GM23338 (cell line): ENCODE data around the gene LPO.

Experiments used
- CTCF ChIP-seq, 2 experiments: fragments of 200-600 bp in 1 of 2; sonication (generic) in 1 of 2; conservative IDR thresholded peaks; 2 replicates each; pipeline versions ENCODE4 v1.5.1 to v1.6.1; 2016 to 2017; ENCODE audit warnings: antibody characterized with exemption in 2 of 2, low read depth in 2 of 2, mild to moderate bottlenecking in 2 of 2, moderate library complexity in 1 of 2
- EZH2 ChIP-seq: fragments of 200-600 bp; sonication (generic); IDR thresholded peaks from one replicate; pipeline ENCODE4 v1.8.0; 2017; ENCODE audit warnings: antibody characterized with exemption, mild to moderate bottlenecking, low read depth; ENCODE audit not compliant: unreplicated experiment
- EZH2phosphoT487 ChIP-seq: fragments of 200-600 bp; sonication (generic); IDR thresholded peaks from one replicate; pipeline ENCODE4 v1.8.1; 2018; ENCODE audit warnings: antibody characterized with exemption; ENCODE audit not compliant: unreplicated experiment
- POLR2AphosphoS5 ChIP-seq: IDR thresholded peaks from 2 replicates; pipeline ENCODE4 v1.6.1; 2016; ENCODE audit warnings: antibody characterized with exemption, low read depth
- REST ChIP-seq: IDR thresholded peaks from one replicate; pipeline ENCODE4 v1.6.1; 2018; ENCODE audit warnings: antibody characterized with exemption; ENCODE audit not compliant: unreplicated experiment
- ZNF331 ChIP-seq: fragments of 250-450 bp; sonication (Bioruptor Pico); IDR thresholded peaks from 2 replicates; pipeline ENCODE4 v1.5.0; 2020; ENCODE audit warnings: low read depth, mild to moderate bottlenecking, moderate library complexity

GRCh38 chr17:58196610-58197009 lies 41.8 kb upstream of the LPO start:
- no peak for TF ChIP-seq CTCF (conservative IDR thresholded peaks at IDR 0.05; ENCODE audit: low read depth in 2 of 2)
- no peak for TF ChIP-seq REST
- TF ChIP-seq POLR2AphosphoS5: no peak
- no peak for TF ChIP-seq EZH2
- TF ChIP-seq ZNF331 (CRISPR knock-in tag): no peak
- no peak for TF ChIP-seq EZH2phosphoT487
